Liver (tissue), 3 donors: Measurements from ENCODE around the gene FBXL4.

Experiments used
- CTCF ChIP-seq: fragments of 150-350 bp; IDR thresholded peaks from 2 replicates; pipeline ENCODE4 v1.5.1; 2017; ENCODE audit warnings: improper control_type of control experiment, low read depth, low read length; ENCODE audit not compliant: missing input control
- EGR1 ChIP-seq, 2 donors: IDR thresholded peaks; 2 replicates each; pipeline ENCODE4 v1.6.1; 2016 to 2018; ENCODE audit warnings: antibody characterized with exemption in 2 of 2, low read depth in 2 of 2
- FOXA2 ChIP-seq: IDR thresholded peaks from 2 replicates; pipeline ENCODE4 v1.6.1; 2016; ENCODE audit warnings: antibody characterized with exemption
- GABPA ChIP-seq, 2 donors: IDR thresholded peaks in 1 of 2; conservative IDR thresholded peaks in 1 of 2; 2 replicates each; pipeline ENCODE4 v1.6.1; 2016; ENCODE audit warnings: antibody characterized with exemption in 2 of 2, mild to moderate bottlenecking in 1 of 2, moderate library complexity in 1 of 2
- HNF4A ChIP-seq, 2 donors: conservative IDR thresholded peaks; 2 replicates each; pipeline ENCODE4 v1.6.1; 2016; ENCODE audit warnings: antibody characterized with exemption in 2 of 2, mild to moderate bottlenecking in 2 of 2
- JUND ChIP-seq, 2 donors: IDR thresholded peaks; 2 replicates each; pipeline ENCODE4 v1.6.1; 2016; ENCODE audit warnings: antibody characterized with exemption in 2 of 2
- MAX ChIP-seq: IDR thresholded peaks from 2 replicates; pipeline ENCODE4 v1.6.1; 2016; ENCODE audit warnings: antibody characterized with exemption
- RAD21 ChIP-seq, 2 donors: IDR thresholded peaks; 2 replicates each; pipeline ENCODE4 v1.6.1; 2016; ENCODE audit warnings: antibody characterized with exemption in 2 of 2, mild to moderate bottlenecking in 2 of 2
- REST ChIP-seq: IDR thresholded peaks from 2 replicates; pipeline ENCODE4 v1.6.1; 2016; ENCODE audit warnings: antibody characterized with exemption, mild to moderate bottlenecking
- donor health status: healthy.
- donor health status: healthy.

GRCh38 chr6:98840385-98840784, 107.4 kb downstream of the FBXL4 start:
- TF ChIP-seq CTCF (no peak), JUND (IDR thresholded peaks at IDR 0.05) (no peak), GABPA (IDR thresholded peaks at IDR 0.05 in 1 of 2, conservative IDR thresholded peaks at IDR 0.05 in 1 of 2) (no peak), EGR1 (IDR thresholded peaks at IDR 0.05; ENCODE audit: low read depth in 2 of 2) (no peak), FOXA2 (no peak), MAX (no peak), REST (no peak), HNF4A (conservative IDR thresholded peaks at IDR 0.05) (no peak), RAD21 (IDR thresholded peaks at IDR 0.05) (no peak)
